H54 (cell line): ENCODE measurements around the gene CHN1.

ENCODE experiments used
- DNase-seq: peaks from one replicate; pipeline ENCODE4 v3.0.0; 2011; ENCODE audit warnings: low spot score, mixed read lengths; ENCODE audit not compliant: insufficient read length
- FAIRE-seq: peaks from 3 replicates; lab custom pipeline; 2011; peaks lifted over from hg19 to GRCh38; lab: Jason Lieb, UNC
- POLR2A ChIP-seq: IDR thresholded peaks from 2 replicates; pipeline ENCODE4 v1.6.1; 2011; ENCODE audit warnings: low read depth, mild to moderate bottlenecking, low read length

Gene CHN1

GRCh38 chr2:175004980-175005732 is at the start of gene CHN1:
TSS of gene CHN1 (minus strand) at chr2:175005381. CDS start at chr2:175004912, 469 bp downstream.
- FAIRE-seq (peak; percentile 66), DNase-seq (peak; percentile 69)

DNA sequence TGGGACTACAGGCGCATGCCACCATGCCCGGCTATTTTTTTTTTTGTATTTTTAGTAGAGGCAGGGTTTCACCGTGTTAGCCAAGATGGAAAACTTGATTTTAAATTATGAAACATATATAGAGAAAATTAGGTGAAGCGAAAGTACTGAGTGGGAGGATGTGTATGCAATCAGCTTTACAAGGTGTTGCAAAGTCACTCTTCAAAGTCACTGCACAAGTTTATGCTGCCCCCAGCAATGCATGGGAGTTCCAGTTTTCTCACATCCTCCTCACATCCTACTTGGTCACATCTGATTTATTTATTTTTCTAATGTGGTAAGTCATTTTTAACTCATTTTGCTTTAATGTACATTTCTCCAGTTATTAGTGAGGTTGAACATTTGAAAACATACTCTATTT is 49.2 kb upstream of the CHN1 start:
- FAIRE-seq: no peak
- no peak for TF ChIP-seq POLR2A
- DNase-seq: no peak

More at GRCh38 chr2:175004980-175005732, at the start of gene CHN1:
- TF ChIP-seq POLR2A: peak; percentile 37; the same call in 1 of the 2 replicates

DNA sequence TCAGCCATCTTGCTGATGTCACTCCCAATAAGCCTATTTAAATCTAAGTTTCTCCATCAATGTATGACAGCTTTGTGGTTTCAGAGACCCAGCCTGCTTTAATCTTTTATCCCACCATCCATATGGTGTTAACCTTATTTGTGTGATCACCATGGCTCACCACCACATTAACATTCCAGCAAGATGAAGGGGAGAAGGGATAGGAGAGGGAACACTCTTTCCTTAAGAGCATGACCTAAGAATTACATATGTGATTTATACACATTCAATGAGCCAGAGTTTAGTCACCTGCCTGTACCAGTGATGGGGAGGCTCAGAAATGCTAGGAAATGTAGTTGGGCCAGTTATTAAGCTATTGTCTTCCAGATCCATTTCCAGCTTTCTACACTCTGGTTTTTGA is 44.5 kb upstream of the CHN1 start:
- TF ChIP-seq POLR2A: no peak
- no peak for DNase-seq
- FAIRE-seq: peak; percentile 57

- no peak for FAIRE-seq
- DNase-seq: no peak
- no peak for TF ChIP-seq POLR2A
These were observed 43.1 kb upstream of the CHN1 start for GRCh38 chr2:175048275-175048674.

DNA sequence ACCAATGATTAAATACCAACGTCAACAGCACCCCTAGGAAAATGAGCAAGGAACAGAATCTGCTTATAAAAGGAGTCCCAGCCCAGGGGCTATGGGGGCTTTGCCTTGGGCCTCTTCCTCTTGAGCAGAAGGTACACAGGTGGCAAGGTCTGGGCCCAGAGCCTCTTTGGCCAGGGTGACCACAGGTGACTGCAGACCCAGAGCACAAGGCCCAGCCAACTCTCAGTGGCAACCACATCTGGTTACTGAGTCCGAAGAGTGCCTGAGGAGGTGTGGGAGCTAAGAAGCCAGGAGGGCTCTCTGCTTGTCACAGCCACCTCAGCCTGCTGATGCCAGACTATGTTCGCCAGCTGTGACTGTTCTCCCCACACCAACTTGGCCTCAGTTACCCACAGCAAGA is 34.3 kb upstream of the CHN1 start:
- TF ChIP-seq POLR2A: no peak
- DNase-seq (no peak), FAIRE-seq (no peak)

GRCh38 chr2:175039031-175039430 is 33.9 kb upstream of the CHN1 start:
- DNase-seq (no peak), FAIRE-seq (no peak)
- TF ChIP-seq POLR2A: no peak

DNA sequence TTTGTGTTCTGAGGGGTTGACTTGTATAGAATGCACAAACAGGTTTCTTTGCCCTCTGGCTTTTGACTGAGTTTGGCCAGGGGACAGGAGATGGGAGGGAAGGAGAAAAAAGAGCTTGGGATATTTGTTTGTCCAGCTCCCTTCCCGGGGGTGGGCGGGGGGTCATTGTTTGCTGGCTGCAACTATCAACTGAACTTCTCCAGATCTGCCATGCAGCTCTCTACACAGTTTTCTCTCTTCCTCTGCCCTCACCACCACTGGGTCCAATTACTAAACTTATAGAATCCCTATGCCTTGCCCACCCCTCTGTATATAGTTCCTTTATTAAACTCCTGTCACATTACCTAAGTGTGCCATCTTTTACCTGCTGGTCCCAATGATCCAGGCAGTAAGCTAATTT is 32.8 kb upstream of the CHN1 start:
- no peak for FAIRE-seq
- no peak for TF ChIP-seq POLR2A
- DNase-seq: no peak

- TF ChIP-seq POLR2A: no peak
- FAIRE-seq (peak; percentile 78), DNase-seq (no peak)
These were observed 31.4 kb upstream of the CHN1 start for GRCh38 chr2:175036582-175037018.

- DNase-seq (no peak), FAIRE-seq (no peak)
- TF ChIP-seq POLR2A: no peak
These were observed 30.6 kb upstream of the CHN1 start for GRCh38 chr2:175035806-175036205.

- DNase-seq: no peak
- FAIRE-seq: no peak
These were observed 29.5 kb upstream of the CHN1 start for GRCh38 chr2:175034716-175035115.

DNA sequence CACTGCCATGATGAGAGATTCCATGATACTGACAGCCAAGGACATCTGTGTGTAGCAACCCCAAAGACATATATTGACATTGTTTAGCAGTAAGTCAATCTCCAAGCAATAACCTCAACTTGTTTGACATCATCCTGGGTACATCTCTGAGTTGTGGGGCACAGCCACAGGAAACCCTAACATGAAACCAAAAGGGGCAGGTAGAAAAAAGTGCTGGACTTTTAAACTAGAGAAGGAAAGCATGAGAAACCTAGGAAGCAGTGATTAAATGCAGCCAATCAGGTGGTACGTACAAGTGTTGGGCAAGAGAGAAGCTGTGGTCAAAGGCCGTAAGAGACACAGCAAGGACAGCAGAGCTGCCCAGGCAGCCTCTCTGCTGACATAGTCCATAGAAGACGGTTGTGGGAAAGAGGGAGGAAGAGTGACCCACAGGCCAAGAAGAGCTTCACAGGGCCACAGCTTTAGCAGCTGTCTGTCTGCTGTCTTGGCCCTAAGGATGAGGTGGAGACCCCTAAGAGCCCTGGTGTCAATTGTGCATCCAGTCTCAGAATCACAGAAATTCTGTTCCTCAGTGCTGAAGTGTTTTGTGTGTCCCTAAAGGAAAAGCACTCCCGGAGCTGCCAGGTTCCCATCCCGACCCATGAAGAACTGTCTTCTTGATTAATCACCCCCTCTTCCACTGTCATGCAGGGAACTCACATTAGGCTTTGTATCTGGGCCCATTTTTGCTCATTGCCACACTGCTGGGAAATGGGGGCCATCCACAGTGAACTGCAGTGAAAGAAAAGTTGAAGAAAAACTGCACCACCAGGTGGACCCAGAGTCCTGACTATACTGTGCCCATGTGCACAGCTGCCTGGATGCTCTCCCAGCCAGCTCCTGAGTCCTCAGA is 25.4 kb upstream of the CHN1 start:
- peak; percentile 79 for FAIRE-seq
- peak; percentile 26 for DNase-seq
- no peak for TF ChIP-seq POLR2A

More at GRCh38 chr2:175034716-175035115, 29.5 kb upstream of the CHN1 start:
- no peak for TF ChIP-seq POLR2A

DNA sequence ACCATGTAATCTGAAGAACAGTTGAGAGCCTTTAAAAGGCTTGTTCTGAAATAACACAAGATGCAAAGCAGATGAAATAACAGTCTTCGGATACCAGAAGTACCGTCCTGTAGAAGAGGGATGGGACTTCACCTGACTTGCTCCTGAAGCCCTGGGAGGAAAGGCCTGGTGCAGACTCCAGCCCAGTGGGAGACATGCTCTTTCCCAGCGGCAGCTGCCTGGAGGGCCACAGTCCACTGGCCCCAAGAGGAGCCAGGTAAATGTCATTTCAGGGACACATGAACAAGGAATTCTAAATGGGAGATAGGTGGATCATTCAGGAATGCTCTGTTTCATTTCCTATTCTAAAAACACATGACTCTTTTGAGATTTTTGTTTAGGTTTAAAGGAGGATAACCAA is 22.6 kb upstream of the CHN1 start:
- TF ChIP-seq POLR2A: no peak
- no peak for DNase-seq
- FAIRE-seq: no peak

DNA sequence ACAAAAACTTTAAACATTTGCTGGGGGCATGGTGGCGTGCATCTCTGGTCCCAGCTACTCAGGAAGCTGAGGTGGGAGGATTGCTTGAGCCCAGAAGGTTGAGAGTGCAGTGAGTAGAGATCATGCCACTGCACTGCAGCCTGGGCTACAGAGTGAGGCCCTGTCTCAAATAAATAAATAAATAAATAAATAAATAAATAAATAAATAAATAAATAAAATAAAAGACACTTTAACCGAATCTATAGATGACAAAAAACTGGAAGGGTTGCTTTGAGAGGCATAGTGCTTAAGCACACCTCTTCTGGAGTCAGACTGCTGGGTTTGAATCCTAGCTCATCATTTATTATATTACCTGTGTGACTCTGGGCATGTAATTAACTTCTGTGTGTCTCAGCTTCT is 21.2 kb upstream of the CHN1 start:
- no peak for TF ChIP-seq POLR2A
- FAIRE-seq (no peak), DNase-seq (no peak)

- no peak for FAIRE-seq
- no peak for DNase-seq
- no peak for TF ChIP-seq POLR2A
These were observed 20.8 kb upstream of the CHN1 start for GRCh38 chr2:175025946-175026345.
